Measurements from ENCODE around the gene UNCX.

DNA sequence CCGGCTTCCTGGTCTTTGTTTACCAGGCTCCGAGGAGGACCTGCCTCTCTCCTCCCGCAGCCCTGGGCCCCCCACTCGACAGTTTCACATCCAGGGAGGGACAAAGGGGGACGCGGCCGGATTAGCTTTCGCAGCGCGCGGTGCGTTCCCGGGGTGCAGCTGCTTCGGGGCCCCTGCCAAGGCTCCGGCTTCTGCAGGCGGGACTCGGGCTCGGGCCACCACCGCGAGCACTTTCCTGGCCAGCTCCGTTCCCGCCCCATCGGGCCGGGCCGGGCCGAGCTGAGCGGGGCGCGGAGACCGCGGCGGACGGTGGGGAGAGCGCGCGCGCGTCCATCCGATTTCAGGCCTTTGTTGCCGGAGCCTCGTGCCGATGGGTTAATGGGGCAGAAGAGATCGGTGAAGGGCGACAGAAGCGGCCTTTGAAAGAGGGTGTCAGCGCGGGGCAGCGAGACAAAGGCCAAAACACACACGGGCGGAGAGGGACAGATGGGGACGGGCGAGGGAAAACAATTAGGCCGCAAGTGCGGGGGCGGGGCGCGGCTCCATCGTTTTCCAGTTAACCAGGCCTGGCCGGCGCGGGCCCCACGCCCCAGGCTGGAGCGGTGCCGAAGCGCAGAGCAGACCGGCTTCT is 8.5 kb upstream of the UNCX start:
- no peak for TF ChIP-seq GATA3 (IDR thresholded peaks at IDR 0.05; ENCODE audit: low read depth, low read length)
- TF ChIP-seq GATA2 (IDR thresholded peaks at IDR 0.05; ENCODE audit: low read depth, low read length), result no peak
